Stimulated activated CD4-positive, alpha-beta T cell treated with anti-CD3 and anti-CD28 coated beads, Interleukin-1b, Interleukin-23, amount 100 ng/mL, for 24 hours (primary cell): Measurements from ENCODE around the gene AFF4.
"Not testable (repeated sequence)": the region's sequence is repeated elsewhere in the genome, so short reads cannot be mapped to it uniquely, and the experiment has no call there.

Experiments used
- DNase-seq, 4 experiments: peaks; one replicate each; pipeline ENCODE4 v3.0.0-alpha.2; 2020; ENCODE audit warnings: low read depth in 4 of 4, low spot score in 1 of 4

Gene AFF4

GRCh38 chr5:132860742-132861141 lies 102.7 kb downstream of the AFF4 start:
- DNase-seq = no peak

DNA sequence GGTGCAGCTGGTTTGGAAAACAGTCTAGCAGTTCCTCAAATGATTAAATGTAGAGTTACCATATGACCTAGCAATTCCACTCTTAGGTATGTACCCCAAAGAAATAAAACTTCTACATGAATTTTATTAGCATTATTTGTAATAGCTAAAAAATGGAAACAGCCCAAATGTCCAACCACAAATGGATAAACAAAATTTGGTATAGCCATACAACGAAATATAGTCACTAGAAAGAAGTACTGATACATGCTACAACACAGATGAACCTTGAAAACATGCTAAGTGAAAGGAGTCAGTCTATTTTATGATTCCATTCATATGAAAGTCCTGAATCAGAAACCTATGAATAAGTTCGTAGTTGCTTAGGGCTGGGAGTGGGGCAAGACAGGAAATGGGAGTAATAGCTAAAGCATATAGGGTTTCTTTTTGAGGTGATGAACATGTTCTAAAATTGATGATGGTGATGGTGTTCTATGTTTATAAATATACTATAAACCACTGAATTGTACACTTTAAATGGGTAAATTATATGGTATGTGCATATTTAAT lies 103.5 kb downstream of the AFF4 start:
- no peak for DNase-seq

DNA sequence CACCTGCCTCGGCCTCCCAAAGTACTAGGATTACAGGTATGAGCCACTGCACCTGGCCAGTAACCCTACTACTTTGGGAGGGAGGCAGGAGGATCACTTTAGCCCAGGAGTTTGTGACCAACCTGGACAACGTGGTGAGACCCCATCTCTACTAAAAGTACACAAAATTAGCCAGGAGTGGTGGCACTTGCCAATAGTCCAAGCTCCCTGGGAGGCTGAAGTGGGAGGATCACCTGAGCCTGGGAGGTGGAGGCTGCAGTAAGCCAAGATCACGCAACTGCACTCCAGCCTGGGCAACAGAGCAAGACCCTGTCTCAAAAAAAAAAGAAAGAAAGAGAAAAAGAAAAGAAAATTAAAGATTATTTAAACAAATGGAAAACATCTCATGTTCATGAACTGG lies 107.4 kb downstream of the AFF4 start:
- no peak for DNase-seq

- not testable (repeated sequence) for DNase-seq
These were observed 108.4 kb downstream of the AFF4 start for GRCh38 chr5:132854992-132855391.

GRCh38 chr5:132854301-132854700 lies 109.1 kb downstream of the AFF4 start:
- DNase-seq = no peak

GRCh38 chr5:132853790-132854189 lies 109.6 kb downstream of the AFF4 start:
- DNase-seq = no peak

- DNase-seq = no peak
These were observed 110.1 kb downstream of the AFF4 start for GRCh38 chr5:132853323-132853722.

DNA sequence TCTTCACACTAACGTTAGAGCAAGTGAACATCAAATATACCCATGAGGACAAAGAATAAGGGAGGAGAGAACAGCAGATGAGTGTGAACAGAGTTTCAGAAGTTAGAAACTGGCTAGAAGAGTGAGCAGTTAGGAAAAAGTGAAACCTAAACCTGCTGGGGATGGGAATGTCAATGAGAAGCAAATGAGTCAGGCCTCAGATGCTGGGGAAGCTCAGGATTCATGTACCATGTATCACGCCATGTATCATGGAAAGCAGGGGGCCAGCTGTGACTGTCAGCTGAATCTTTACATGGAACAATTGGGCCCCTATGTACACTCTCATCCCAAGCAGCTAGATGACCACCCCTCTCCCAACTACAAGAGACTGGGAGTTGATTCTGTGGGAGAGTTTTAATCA lies 113.4 kb downstream of the AFF4 start:
- DNase-seq = no peak

- no peak for DNase-seq
These were observed 114.1 kb downstream of the AFF4 start for GRCh38 chr5:132849347-132849746.

DNA sequence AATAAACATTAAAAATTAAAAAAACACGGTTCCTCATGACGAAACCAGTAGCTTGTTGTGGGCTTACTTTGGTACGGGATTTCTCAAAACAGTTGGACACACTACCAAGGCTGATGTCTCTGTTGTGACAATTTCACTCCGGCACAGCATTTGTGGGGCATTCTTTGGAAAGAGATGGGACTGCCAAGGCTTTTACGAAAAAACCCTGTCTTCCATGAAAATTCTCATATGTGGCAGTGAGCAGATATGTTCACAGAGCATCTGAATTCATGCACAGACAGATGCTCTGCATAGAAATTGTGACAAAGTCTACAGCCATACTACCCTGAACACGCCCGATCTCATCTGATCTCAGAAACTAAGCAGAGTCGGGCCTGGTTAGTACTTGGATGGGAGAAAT lies 115.2 kb downstream of the AFF4 start:
- no peak for DNase-seq

- no peak for DNase-seq
These were observed 122.1 kb downstream of the AFF4 start for GRCh38 chr5:132841305-132841704.

DNA sequence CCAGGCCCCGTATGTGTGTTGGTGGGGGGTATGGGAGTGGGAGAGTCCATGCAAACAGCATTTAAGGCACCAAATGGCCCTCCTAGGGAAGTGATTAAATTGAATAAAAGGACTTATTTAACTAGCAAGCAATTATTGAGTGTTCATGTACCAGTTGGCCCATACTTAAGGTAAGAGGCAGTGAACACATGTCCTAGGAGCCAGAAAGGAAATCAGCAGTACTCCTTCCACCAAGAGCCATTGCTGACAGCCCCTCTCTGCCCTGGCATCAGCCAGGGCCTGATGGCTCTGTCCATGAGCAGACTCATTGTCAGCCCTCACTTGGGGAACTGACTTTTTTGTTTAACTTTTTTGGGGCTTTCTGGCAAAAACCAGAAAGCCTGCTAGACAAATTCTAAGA lies 122.5 kb downstream of the AFF4 start:
- no peak for DNase-seq

DNA sequence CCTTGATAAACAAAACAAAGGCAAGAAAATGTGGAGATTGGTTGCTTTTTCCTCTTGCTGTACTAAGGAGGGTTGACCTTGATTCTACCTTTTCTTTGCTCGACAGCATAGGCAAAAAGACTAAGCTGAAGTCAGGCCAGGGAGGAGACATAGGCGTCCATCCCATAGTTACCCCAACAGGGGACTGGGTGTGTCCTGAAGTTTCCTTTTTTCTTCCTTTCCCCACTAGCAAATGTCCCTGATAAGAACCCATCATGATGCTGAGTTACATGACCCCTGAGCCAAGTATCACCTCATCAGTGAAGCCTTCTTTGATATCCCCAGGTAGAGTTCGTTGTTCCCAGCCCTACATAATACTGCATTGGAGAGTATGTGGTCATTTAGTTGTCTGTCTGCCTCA lies 123.1 kb downstream of the AFF4 start:
- DNase-seq = no peak

GRCh38 chr5:132839426-132840301 lies 123.8 kb downstream of the AFF4 start:
- no peak for DNase-seq

GRCh38 chr5:132838516-132839282 lies 124.7 kb downstream of the AFF4 start:
- DNase-seq = no peak

GRCh38 chr5:132837868-132838267 lies 125.6 kb downstream of the AFF4 start:
- no peak for DNase-seq

GRCh38 chr5:132836852-132837251 lies 126.6 kb downstream of the AFF4 start:
- no peak for DNase-seq

DNA sequence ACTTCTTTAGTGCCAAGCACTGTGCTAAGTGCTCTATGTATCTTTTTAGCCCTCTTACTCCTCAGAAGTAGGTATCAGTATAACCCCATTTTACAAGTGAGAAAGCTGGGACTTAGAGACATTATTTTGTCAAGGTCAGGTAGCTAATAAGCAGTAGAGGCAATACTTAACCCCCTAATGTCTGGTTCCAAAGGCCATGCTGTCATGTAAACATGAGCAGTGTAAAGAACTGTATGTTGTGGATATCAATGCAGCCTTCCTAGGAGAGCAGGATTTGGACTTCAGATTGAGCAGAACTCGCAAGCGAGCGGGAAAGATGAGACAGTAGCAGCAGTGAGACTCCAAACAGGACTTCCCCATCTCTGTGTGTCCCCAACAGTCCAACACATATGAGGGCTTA lies 129.4 kb downstream of the AFF4 start:
- DNase-seq = no peak

DNA sequence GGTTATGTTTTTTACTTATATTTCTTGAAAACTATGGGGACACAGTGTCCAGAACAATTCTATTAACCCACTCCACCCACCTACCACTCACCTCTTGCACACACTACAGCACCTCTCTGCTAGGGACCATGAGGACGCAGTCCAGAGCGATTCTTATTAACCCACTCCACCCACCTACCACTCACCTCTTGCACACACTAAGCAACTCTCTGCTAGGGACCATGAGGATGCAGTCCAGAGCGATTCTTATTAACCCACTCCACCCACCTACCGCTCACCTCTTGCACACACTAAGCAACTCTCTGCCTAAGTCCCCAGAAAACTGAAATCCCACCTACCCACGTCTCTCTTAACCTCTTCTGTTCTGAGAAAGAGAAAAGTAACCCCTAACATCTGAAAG lies 130.8 kb downstream of the AFF4 start:
- DNase-seq = no peak

DNA sequence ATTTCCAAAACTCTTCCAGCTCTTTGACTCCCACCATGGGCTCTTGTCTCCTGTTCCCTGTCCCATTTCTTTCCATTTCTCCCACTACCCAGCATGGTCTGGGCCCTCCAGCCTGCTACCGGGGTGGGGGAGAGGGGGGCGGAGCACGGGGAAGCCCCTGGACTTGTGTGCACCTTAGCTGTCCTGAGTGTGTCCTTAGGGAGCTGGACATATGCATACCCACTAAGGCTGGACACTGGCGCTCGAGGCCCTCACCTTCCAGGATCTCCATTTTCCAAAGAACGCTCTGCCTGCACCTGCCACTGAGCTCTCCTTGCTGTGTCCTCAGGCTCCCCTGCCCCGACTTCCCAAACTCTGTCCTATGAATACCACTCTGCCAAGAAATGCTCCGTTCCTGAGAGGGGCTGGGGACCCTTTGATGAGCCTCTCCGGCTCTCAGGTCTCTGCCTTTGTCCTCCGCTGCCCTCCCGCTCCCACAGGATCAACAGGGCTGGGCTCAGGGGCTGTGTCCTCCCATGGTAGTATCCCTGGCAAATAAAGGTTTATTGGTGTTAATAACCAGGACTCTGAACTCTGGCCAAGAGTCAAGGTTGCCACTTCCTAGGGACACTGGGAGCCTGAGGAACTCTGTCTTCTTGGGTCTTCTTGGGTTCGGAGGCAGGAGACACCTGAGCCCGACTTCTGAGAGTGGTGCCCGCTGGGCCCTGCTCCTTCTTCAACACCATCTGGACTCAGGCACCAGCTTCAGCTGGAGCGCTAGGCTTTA lies 132.2 kb downstream of the AFF4 start:
- DNase-seq = no peak

DNA sequence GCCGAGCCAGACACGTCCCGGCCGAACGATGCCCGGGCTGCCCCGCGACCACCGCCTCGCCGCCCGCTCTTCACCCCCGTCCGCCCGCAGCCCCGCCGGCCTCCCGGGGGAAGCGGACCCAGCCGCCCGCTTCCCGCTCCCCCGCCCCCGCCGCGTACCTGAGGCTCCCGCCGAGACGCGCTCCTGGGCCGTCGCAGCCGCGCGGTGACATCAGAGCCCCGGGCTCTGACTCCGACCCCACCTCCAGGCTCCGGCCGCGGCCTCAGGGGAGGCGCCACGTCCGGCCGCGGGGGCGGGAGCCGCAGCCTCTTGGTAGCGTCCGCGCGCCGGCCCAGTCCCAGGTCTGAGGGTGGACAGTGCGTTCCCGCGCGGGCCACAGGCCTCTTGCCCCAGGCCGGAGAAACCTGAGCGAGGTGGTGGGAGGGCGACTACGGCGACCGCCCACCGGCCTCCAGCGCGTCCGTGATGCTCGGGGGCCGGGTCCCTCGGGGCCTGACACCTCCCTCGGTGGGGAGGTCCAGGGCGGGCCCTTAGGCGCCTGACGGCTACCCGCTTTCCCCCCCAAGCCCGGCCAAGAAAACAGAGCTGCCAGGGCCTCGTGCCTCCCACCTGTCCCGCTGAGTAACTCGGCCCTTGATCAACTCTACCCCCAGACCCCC lies 132.9 kb downstream of the AFF4 start, which contains the start of gene SHROOM1:
SHROOM1 (minus strand) TSS at position 212 of the 659 bp plus-strand sequence. CDS start 4,507 bp downstream, outside the sequence.
- no peak for DNase-seq
